ENCODE data around the gene ARL4A.

ARL4A gene

GRCh38 chr7:12640299-12641096 lies 46.9 kb upstream of the ARL4A start:
- H3K9me2 ChIP-seq (replicated peaks; ENCODE audit: low read depth, low read length) = no peaks in the 10 kb centered on the region
- H3K4me1 ChIP-seq (ENCODE audit: insufficient read depth, low read length, poor library complexity, severe bottlenecking) = no peaks in the 10 kb centered on the region
- no peaks in the 10 kb centered on the region for H3K79me2 ChIP-seq (ENCODE audit: insufficient read depth, low read length)
- H3K27me3 ChIP-seq (ENCODE audit: insufficient read depth, low read length, poor library complexity, severe bottlenecking) = no peaks in the 10 kb centered on the region
- no peaks in the 10 kb centered on the region for H4K20me1 ChIP-seq (ENCODE audit: insufficient read depth, low read length, poor library complexity, severe bottlenecking)
- H3K4me3 ChIP-seq (ENCODE audit: low read length, poor library complexity, severe bottlenecking) = no peak overlapping the region
- H3K36me3 ChIP-seq (ENCODE audit: insufficient read depth, low read length) = no peaks in the 10 kb centered on the region
- H2AFZ ChIP-seq (ENCODE audit: low read length) = no peak overlapping the region
- H3K4me2 ChIP-seq (ENCODE audit: low read depth, low read length, poor library complexity, severe bottlenecking) = no peak overlapping the region
- H3F3A ChIP-seq (ENCODE audit: low read depth) = no peaks in the 10 kb centered on the region
- H3K9me3 ChIP-seq (ENCODE audit: insufficient read depth, low read depth, low read length) = no peaks in the 10 kb centered on the region
- TF ChIP-seq EZH2phosphoT487 (IDR thresholded peaks at IDR 0.05; ENCODE audit: borderline replicate concordance) (no peak), CTCF (conservative IDR thresholded peaks at IDR 0.05; ENCODE audit: low read length) (no peak)
- H3K9ac ChIP-seq (ENCODE audit: low read depth, low read length, poor library complexity, severe bottlenecking) = no peak overlapping the region

GRCh38 chr7:12641196-12641595 lies 46.2 kb upstream of the ARL4A start:
- Histone ChIP-seq H4K20me1 (ENCODE audit: insufficient read depth, low read length, poor library complexity, severe bottlenecking) (no peaks in the 10 kb centered on the region), H3K4me1 (ENCODE audit: insufficient read depth, low read length, poor library complexity, severe bottlenecking) (no peaks in the 10 kb centered on the region), H3K4me2 (ENCODE audit: low read depth, low read length, poor library complexity, severe bottlenecking) (no peak overlapping the region), H3K9me3 (ENCODE audit: insufficient read depth, low read depth, low read length) (no peaks in the 10 kb centered on the region), H2AFZ (ENCODE audit: low read length) (no peak overlapping the region), H3K9me2 (replicated peaks; ENCODE audit: low read depth, low read length) (no peaks in the 10 kb centered on the region), H3K4me3 (ENCODE audit: low read length, poor library complexity, severe bottlenecking) (no peak overlapping the region), H3F3A (ENCODE audit: low read depth) (no peaks in the 10 kb centered on the region), H3K79me2 (ENCODE audit: insufficient read depth, low read length) (no peaks in the 10 kb centered on the region), H3K9ac (ENCODE audit: low read depth, low read length, poor library complexity, severe bottlenecking) (no peak overlapping the region), H3K27me3 (ENCODE audit: insufficient read depth, low read length, poor library complexity, severe bottlenecking) (no peaks in the 10 kb centered on the region), H3K36me3 (ENCODE audit: insufficient read depth, low read length) (no peaks in the 10 kb centered on the region)
- TF ChIP-seq EZH2phosphoT487 (IDR thresholded peaks at IDR 0.05; ENCODE audit: borderline replicate concordance) (no peak), CTCF (conservative IDR thresholded peaks at IDR 0.05; ENCODE audit: low read length) (no peak)

- Histone ChIP-seq H3K4me1 (ENCODE audit: insufficient read depth, low read length, poor library complexity, severe bottlenecking) (no peaks in the 10 kb centered on the region), H3K36me3 (ENCODE audit: insufficient read depth, low read length) (no peaks in the 10 kb centered on the region), H3K4me3 (ENCODE audit: low read length, poor library complexity, severe bottlenecking) (no peak overlapping the region), H3K79me2 (ENCODE audit: insufficient read depth, low read length) (no peaks in the 10 kb centered on the region), H3K9ac (ENCODE audit: low read depth, low read length, poor library complexity, severe bottlenecking) (no peak overlapping the region), H4K20me1 (ENCODE audit: insufficient read depth, low read length, poor library complexity, severe bottlenecking) (no peaks in the 10 kb centered on the region), H3K9me3 (ENCODE audit: insufficient read depth, low read depth, low read length) (no peaks in the 10 kb centered on the region), H2AFZ (ENCODE audit: low read length) (no peak overlapping the region), H3F3A (ENCODE audit: low read depth) (no peaks in the 10 kb centered on the region), H3K27me3 (ENCODE audit: insufficient read depth, low read length, poor library complexity, severe bottlenecking) (no peaks in the 10 kb centered on the region), H3K4me2 (ENCODE audit: low read depth, low read length, poor library complexity, severe bottlenecking) (no peak overlapping the region), H3K9me2 (replicated peaks; ENCODE audit: low read depth, low read length) (no peaks in the 10 kb centered on the region)
- no peak for TF ChIP-seq CTCF (conservative IDR thresholded peaks at IDR 0.05; ENCODE audit: low read length)
- TF ChIP-seq EZH2phosphoT487 (IDR thresholded peaks at IDR 0.05; ENCODE audit: borderline replicate concordance) = no peak
Observed at GRCh38 chr7:12642508-12642907, 44.9 kb upstream of the ARL4A start.

Measured in Loucy (cell line).